Adrenal gland (tissue), 12 donors: ENCODE measurements around the gene HTR4. TPM values are rescaled to one million over a fixed set of nuclear protein-coding genes. Genes with fewer than 3 reads are reported as not detected.

Source experiments
- DNase-seq, 7 donors: peaks; one replicate each; pipeline ENCODE4 v3.0.0-alpha.2; 2019 to 2020
- H3K27ac ChIP-seq, 5 donors: fragments of 200-600 bp; sonication (generic) in 4 of 5; 1 replicate in 3 of 5; 2 replicates in 2 of 5; pipeline versions ENCODE4 v1.5.1 to v1.8.0; 2016 to 2020; ENCODE audit warnings: mild to moderate bottlenecking in 1 of 5
- H3K27me3 ChIP-seq: fragments of 200-600 bp; 2 replicates; pipeline ENCODE4 v1.8.0; 2021
- H3K36me3 ChIP-seq, 2 donors: fragments of 200-600 bp; replicated peaks in 1 of 2; 1 replicate in 1 of 2; 2 replicates in 1 of 2; pipeline versions ENCODE4 v1.5.1 to v1.8.0; 2018 to 2022
- H3K4me1 ChIP-seq, 2 donors: fragments of 200-600 bp; replicated peaks in 1 of 2; 1 replicate in 1 of 2; 2 replicates in 1 of 2; pipeline versions ENCODE4 v1.5.1 to v1.8.0; 2018 to 2021
- H3K4me3 ChIP-seq, 4 donors: fragments of 200-600 bp; sonication (generic) in 3 of 4; one replicate each; pipeline ENCODE4 v1.5.1; 2016 to 2018
- H3K9me3 ChIP-seq, 3 donors: fragments of 200-600 bp; sonication (generic) in 1 of 3; replicated peaks in 1 of 3; 1 replicate in 2 of 3; 2 replicates in 1 of 3; pipeline versions ENCODE4 v1.5.1 to v1.8.0; 2016 to 2021
- POLR2A ChIP-seq, 2 donors: fragments of 450-650 bp; IDR thresholded peaks; one replicate each; pipeline ENCODE4 v1.6.1; 2017; ENCODE audit warnings: antibody characterized with exemption in 2 of 2, mild to moderate bottlenecking in 2 of 2, moderate library complexity in 1 of 2
- WGBS, 4 donors: extraction: QIAGEN DNeasy Blood & Tissue Kit in 2 of 4; methylation state at CpG; one replicate each; pipeline versions ENCODE4 v1.1.5 to v1.1.7; 2013 to 2017; 5-methylcytosine and 5-hydroxymethylcytosine counted together
- intact Hi-C, 2 donors: fragments of 100-400 bp; cut with DNase I; formaldehyde crosslinking; loops; one replicate each; pipeline versions ENCODE4 v1.14.1 to v1.15.0; 2022 to 2023
- polyA plus RNA-seq, 3 donors: library from polyadenylated mRNA; stranded (reverse); fragments of 200-250 nt in 2 of 3; fragments of 350-450 nt in 1 of 3; fragmentation: Illumina TruSeq in 1 of 3; extraction: RNeasy Lipid Tissue Mini Kit (QIAGEN cat#74804) in 1 of 3; gene quantifications; one replicate each; pipeline ENCODE4 v1.2.3, GENCODE V29; 2013 to 2014
- total RNA-seq, 9 donors: library from RNA; depleted of rRNA in 4 of 9; stranded (reverse); fragments of >200 nt in 4 of 9; fragments of 120-200 nt in 1 of 9; fragmentation: NEBNext Ultra II Directional in 1 of 9; extraction: Animal tissue kit (Norgen Biotek cat#: 25700) in 1 of 9; gene quantifications; one replicate each; pipeline versions ENCODE4 v1.1.0 to v1.2.4, GENCODE V29; 2013 to 2023
- TF ChIP-seq, protein P1 (sequence below), 6 experiments: fragments of 450-650 bp in 4 of 6; fragments of 200-600 bp in 2 of 6; sonication (generic) in 1 of 6; IDR thresholded peaks; 1 replicate in 5 of 6; 2 replicates in 1 of 6; pipeline versions ENCODE4 v1.5.1 to v1.8.0; 2016 to 2021; ENCODE audit warnings: antibody characterized with exemption in 6 of 6, mild to moderate bottlenecking in 2 of 6, moderate library complexity in 1 of 6
- donor health status: healthy with polysubstance abuse.
- donor health status: Bipolar disorder and iron deficiency.
- donor health status: DM: yes; HTN: yes; CAD: no.
- donor health status: DM: no; HTN: no; CAD: no.
- donor health status: DM: no; HTN: no; CAD: no.
- donor health status: DM: yes; HTN: yes; CAD: no.

HTR4 gene
- total and polyA plus RNA-seq, 12 donors = 0.11 to 2.6 (median 0.83) TPM; not detected in 1

GRCh38 chr5:148687871-148688270 lies 33.5 kb upstream of the HTR4 start:
- no peaks in the 10 kb centered on the region for H3K27me3 ChIP-seq
- H3K4me3 ChIP-seq = no peak overlapping the region
- H3K27ac ChIP-seq = no peak overlapping the region
- no peak for DNase-seq
- intact Hi-C loops = no loop called here
- no peaks in the 10 kb centered on the region for H3K4me1 ChIP-seq
- 78 to 90% (median 80%) methylated on average over 2 of the region's 2 CpGs for WGBS, 4 donors
- H3K36me3 ChIP-seq = no peaks in the 10 kb centered on the region
- TF ChIP-seq, protein P1, sequence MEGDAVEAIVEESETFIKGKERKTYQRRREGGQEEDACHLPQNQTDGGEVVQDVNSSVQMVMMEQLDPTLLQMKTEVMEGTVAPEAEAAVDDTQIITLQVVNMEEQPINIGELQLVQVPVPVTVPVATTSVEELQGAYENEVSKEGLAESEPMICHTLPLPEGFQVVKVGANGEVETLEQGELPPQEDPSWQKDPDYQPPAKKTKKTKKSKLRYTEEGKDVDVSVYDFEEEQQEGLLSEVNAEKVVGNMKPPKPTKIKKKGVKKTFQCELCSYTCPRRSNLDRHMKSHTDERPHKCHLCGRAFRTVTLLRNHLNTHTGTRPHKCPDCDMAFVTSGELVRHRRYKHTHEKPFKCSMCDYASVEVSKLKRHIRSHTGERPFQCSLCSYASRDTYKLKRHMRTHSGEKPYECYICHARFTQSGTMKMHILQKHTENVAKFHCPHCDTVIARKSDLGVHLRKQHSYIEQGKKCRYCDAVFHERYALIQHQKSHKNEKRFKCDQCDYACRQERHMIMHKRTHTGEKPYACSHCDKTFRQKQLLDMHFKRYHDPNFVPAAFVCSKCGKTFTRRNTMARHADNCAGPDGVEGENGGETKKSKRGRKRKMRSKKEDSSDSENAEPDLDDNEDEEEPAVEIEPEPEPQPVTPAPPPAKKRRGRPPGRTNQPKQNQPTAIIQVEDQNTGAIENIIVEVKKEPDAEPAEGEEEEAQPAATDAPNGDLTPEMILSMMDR (IDR thresholded peaks at IDR 0.05) = no peak
- no peak for TF ChIP-seq POLR2A (IDR thresholded peaks at IDR 0.05)
- peaks cover 0 to 6% (median 0%) of the 10 kb centered on the region in 3 donors for H3K9me3 ChIP-seq

DNA sequence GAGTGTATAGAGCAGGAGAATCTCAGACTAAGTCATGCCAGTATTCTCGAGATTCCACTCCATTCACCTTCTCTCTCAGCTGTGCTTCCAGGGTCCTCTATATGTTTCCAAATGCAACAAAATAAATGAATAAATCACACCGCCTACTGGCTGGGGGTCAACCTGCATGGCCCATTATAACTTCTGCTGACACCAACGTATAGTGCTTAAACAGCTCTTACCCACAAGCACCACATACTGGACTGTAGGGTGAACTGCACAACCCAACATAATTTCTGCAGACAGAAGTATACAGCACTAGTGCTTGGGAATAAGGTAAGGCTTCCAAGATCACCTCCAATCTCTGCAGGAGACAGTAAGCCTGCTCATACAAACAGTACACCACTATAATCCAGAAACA lies 33.1 kb upstream of the HTR4 start:
- peaks cover 0 to 6% (median 0%) of the 10 kb centered on the region in 3 donors for H3K9me3 ChIP-seq
- H3K27ac ChIP-seq = no peak overlapping the region
- no peak for TF ChIP-seq POLR2A (IDR thresholded peaks at IDR 0.05)
- TF ChIP-seq, protein P1 (IDR thresholded peaks at IDR 0.05) = peak in 2 of 6 experiments; percentile 9 to 10
- 45 to 65% (median 58%) methylated on average over 3 of the region's 3 CpGs for WGBS, 4 donors
- no peak for DNase-seq
- no peaks in the 10 kb centered on the region for H3K27me3 ChIP-seq
- no peaks in the 10 kb centered on the region for H3K4me1 ChIP-seq
- intact Hi-C loops = no loop called here
- H3K36me3 ChIP-seq = no peaks in the 10 kb centered on the region
- H3K4me3 ChIP-seq = no peak overlapping the region

DNA sequence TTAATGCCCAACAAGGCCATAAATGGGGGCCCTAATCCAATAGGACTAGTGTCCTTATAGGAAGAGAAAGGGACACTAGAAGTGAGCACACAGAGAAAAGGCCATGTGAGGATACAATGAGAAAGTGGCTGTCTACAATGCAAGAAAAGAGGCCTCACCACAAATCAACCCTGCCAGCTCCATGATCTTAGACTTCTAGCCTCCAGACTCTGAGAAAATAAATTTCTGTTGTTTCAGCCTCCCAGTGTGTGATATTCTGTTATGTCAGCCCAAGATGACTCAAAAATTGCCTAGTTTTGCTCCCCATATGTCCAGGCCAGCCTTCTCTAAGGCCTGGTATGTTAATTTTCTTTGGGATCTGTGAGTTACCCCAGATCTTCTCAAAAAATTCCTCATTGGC lies 32.3 kb upstream of the HTR4 start:
- no peak for DNase-seq
- Histone ChIP-seq H3K27me3 (no peaks in the 10 kb centered on the region), H3K4me3 (no peak overlapping the region), H3K36me3 (no peaks in the 10 kb centered on the region), H3K4me1 (no peaks in the 10 kb centered on the region), H3K27ac (no peak overlapping the region), H3K9me3 (peaks cover 0 to 6% (median 0%) of the 10 kb centered on the region in 3 donors)
- TF ChIP-seq POLR2A (IDR thresholded peaks at IDR 0.05) = no peak
- TF ChIP-seq, protein P1 (IDR thresholded peaks at IDR 0.05) = no peak
- intact Hi-C loops = no loop called here

- WGBS, 4 donors = 41 to 62% (median 54%) methylated on average over 3 of the region's 3 CpGs
- H3K36me3 ChIP-seq = no peaks in the 10 kb centered on the region
- intact Hi-C loops = no loop called here
- TF ChIP-seq, protein P1 (IDR thresholded peaks at IDR 0.05) = no peak
- TF ChIP-seq POLR2A (IDR thresholded peaks at IDR 0.05) = no peak
- H3K4me1 ChIP-seq = no peaks in the 10 kb centered on the region
- DNase-seq = peak in 2 of 7 donors; percentile 7 to 9
- H3K9me3 ChIP-seq = peaks cover 0 to under 1% (median 0%) of the 10 kb centered on the region in 3 donors
- no peak overlapping the region for H3K4me3 ChIP-seq
- H3K27me3 ChIP-seq = no peaks in the 10 kb centered on the region
- no peak overlapping the region for H3K27ac ChIP-seq
Measured at GRCh38 chr5:148685520-148686134, 31.3 kb upstream of the HTR4 start.
